Hepatocyte (in vitro differentiated cells): ENCODE measurements around the gene TASP1. TPM values are rescaled to one million over a fixed set of nuclear protein-coding genes. Genes with fewer than 3 reads are reported as not detected.

Experiments
- DNase-seq: peaks from one replicate; pipeline ENCODE4 v3.0.0-alpha.2; 2016; ENCODE audit warnings: low spot score
- H2AFZ ChIP-seq: fragments of 200-600 bp; sonication (generic); 2 replicates; pipeline ENCODE4 v1.6.0; 2016; ENCODE audit warnings: antibody characterized with exemption, mild to moderate bottlenecking
- H3K27ac ChIP-seq: fragments of 200-600 bp; sonication (generic); 2 replicates; pipeline ENCODE4 v1.5.1; 2016; ENCODE audit warnings: mild to moderate bottlenecking
- H3K27me3 ChIP-seq: fragments of 200-600 bp; sonication (generic); 2 replicates; pipeline ENCODE4 v1.6.1; 2016
- H3K36me3 ChIP-seq: fragments of 200-600 bp; sonication (generic); replicated peaks from 2 replicates; pipeline ENCODE4 v1.5.1; 2016; ENCODE audit warnings: low read depth; ENCODE audit not compliant: insufficient read depth
- H3K4me1 ChIP-seq: fragments of 200-600 bp; sonication (generic); 2 replicates; pipeline ENCODE4 v1.5.1; 2016; ENCODE audit warnings: mild to moderate bottlenecking, moderate library complexity; ENCODE audit not compliant: insufficient read depth
- H3K4me2 ChIP-seq: fragments of 200-600 bp; sonication (generic); 2 replicates; pipeline ENCODE4 v1.6.0; 2016
- H3K4me3 ChIP-seq: fragments of 200-600 bp; sonication (generic); 2 replicates; pipeline ENCODE4 v1.5.1; 2016; ENCODE audit warnings: mild to moderate bottlenecking
- H3K79me2 ChIP-seq: fragments of 200-600 bp; sonication (generic); 2 replicates; pipeline ENCODE4 v1.6.0; 2017; ENCODE audit warnings: mild to moderate bottlenecking
- H3K9me2 ChIP-seq: fragments of 200-600 bp; sonication (generic); replicated peaks from 2 replicates; pipeline ENCODE4 v1.6.0; 2017; ENCODE audit warnings: mild to moderate bottlenecking; ENCODE audit not compliant: insufficient read depth
- H3K9me3 ChIP-seq: fragments of 200-600 bp; sonication (generic); 2 replicates; pipeline ENCODE4 v1.5.1; 2016; ENCODE audit warnings: low read depth, mild to moderate bottlenecking
- H4K20me1 ChIP-seq: fragments of 200-600 bp; sonication (generic); 2 replicates; pipeline ENCODE4 v1.6.0; 2016; ENCODE audit warnings: mild to moderate bottlenecking; ENCODE audit not compliant: insufficient read depth, poor library complexity, severe bottlenecking
- EZH2 ChIP-seq: fragments of 200-600 bp; sonication (generic); IDR thresholded peaks from 2 replicates; pipeline ENCODE4 v1.6.1; 2016; ENCODE audit warnings: antibody characterized with exemption, mild to moderate bottlenecking, borderline replicate concordance
- EZH2phosphoT487 ChIP-seq: fragments of 200-600 bp; sonication (generic); IDR thresholded peaks from one replicate; pipeline ENCODE4 v1.6.1; 2018; ENCODE audit warnings: antibody characterized with exemption, mild to moderate bottlenecking, low read depth, moderate library complexity; ENCODE audit not compliant: unreplicated experiment, severe bottlenecking
- WGBS: methylation state at CpG from one replicate; pipeline ENCODE4 v1.1.6; 2016; ENCODE audit warnings: low lambda C conversion rate; ENCODE audit errors: missing lambda C conversion rate; 5-methylcytosine and 5-hydroxymethylcytosine counted together
- polyA plus RNA-seq: library from polyadenylated mRNA; unstranded; fragments of >200 nt; fragmentation: Nextera tagmentation; extraction: Ambion mirVana; gene quantifications from 2 replicates; pipeline ENCODE4 v1.2.1, GENCODE V29; 2016
- total RNA-seq: library from RNA; depleted of rRNA; stranded (reverse); fragments of >200 nt; gene quantifications from 2 replicates; pipeline ENCODE4 v1.2.3, GENCODE V29; 2014
- TF ChIP-seq, protein P1 (sequence below): fragments of 200-600 bp; sonication (generic); IDR thresholded peaks from 2 replicates; pipeline ENCODE4 v1.5.1; 2016; ENCODE audit warnings: antibody characterized with exemption, mild to moderate bottlenecking; ENCODE audit not compliant: poor library complexity

TASP1 gene
- total and polyA plus RNA-seq, 2 experiments from 2014 or later: 11.1 to 12.9 TPM

GRCh38 chr20:13684566-13685222 lies 46.0 kb upstream of the TASP1 start:
- Histone ChIP-seq H3K27ac (no peak overlapping the region), H3K4me2 (no peak overlapping the region), H2AFZ (no peak overlapping the region), H3K9me3 (no peaks in the 10 kb centered on the region), H3K4me3 (no peak overlapping the region), H3K79me2 (no peaks in the 10 kb centered on the region), H3K27me3 (no peaks in the 10 kb centered on the region), H3K4me1 (no peaks in the 10 kb centered on the region), H4K20me1 (no peaks in the 10 kb centered on the region), H3K9me2 (no peaks in the 10 kb centered on the region), H3K36me3 (no peaks in the 10 kb centered on the region)
- no peak for TF ChIP-seq EZH2
- TF ChIP-seq, protein P1, sequence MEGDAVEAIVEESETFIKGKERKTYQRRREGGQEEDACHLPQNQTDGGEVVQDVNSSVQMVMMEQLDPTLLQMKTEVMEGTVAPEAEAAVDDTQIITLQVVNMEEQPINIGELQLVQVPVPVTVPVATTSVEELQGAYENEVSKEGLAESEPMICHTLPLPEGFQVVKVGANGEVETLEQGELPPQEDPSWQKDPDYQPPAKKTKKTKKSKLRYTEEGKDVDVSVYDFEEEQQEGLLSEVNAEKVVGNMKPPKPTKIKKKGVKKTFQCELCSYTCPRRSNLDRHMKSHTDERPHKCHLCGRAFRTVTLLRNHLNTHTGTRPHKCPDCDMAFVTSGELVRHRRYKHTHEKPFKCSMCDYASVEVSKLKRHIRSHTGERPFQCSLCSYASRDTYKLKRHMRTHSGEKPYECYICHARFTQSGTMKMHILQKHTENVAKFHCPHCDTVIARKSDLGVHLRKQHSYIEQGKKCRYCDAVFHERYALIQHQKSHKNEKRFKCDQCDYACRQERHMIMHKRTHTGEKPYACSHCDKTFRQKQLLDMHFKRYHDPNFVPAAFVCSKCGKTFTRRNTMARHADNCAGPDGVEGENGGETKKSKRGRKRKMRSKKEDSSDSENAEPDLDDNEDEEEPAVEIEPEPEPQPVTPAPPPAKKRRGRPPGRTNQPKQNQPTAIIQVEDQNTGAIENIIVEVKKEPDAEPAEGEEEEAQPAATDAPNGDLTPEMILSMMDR: no peak
- no peak for TF ChIP-seq EZH2phosphoT487
- no peak for DNase-seq
- 94% methylated on average over 5 of the region's 5 CpGs for WGBS

GRCh38 chr20:13683833-13684232 lies 45.1 kb upstream of the TASP1 start:
- Histone ChIP-seq H3K9me3 (no peaks in the 10 kb centered on the region), H3K4me2 (no peak overlapping the region), H3K4me1 (no peaks in the 10 kb centered on the region), H2AFZ (no peak overlapping the region), H3K79me2 (no peaks in the 10 kb centered on the region), H3K4me3 (no peak overlapping the region), H3K27me3 (no peaks in the 10 kb centered on the region), H3K9me2 (no peaks in the 10 kb centered on the region), H4K20me1 (no peaks in the 10 kb centered on the region), H3K36me3 (no peaks in the 10 kb centered on the region), H3K27ac (no peak overlapping the region)
- no peak for TF ChIP-seq EZH2phosphoT487
- TF ChIP-seq, protein P1: no peak
- no peak for TF ChIP-seq EZH2
- no peak for DNase-seq
- WGBS: 16% methylated on average over 1 of the region's 1 CpG

- peak; percentile 75 for DNase-seq
Observed at GRCh38 chr20:13681248-13682125, 42.8 kb upstream of the TASP1 start.

More at GRCh38 chr20:13681248-13682125, 42.8 kb upstream of the TASP1 start:
- WGBS: 71% methylated on average over 4 of the region's 4 CpGs
- Histone ChIP-seq H3K79me2 (no peaks in the 10 kb centered on the region), H3K36me3 (no peaks in the 10 kb centered on the region), H2AFZ (no peak overlapping the region), H3K4me2 (no peak overlapping the region), H3K9me3 (no peaks in the 10 kb centered on the region), H3K27me3 (no peaks in the 10 kb centered on the region), H4K20me1 (no peaks in the 10 kb centered on the region), H3K4me1 (no peaks in the 10 kb centered on the region), H3K9me2 (no peaks in the 10 kb centered on the region), H3K4me3 (no peak overlapping the region), H3K27ac (peak overlapping the region; percentile 67)
- TF ChIP-seq EZH2phosphoT487 (no peak), EZH2 (no peak)
- TF ChIP-seq, protein P1: no peak
